NCI-H1417 (cell line): ENCODE results near the gene AKNAD1.
A peak's percentile ranks its signal among the peaks of the same experiment; 100 is the strongest.

Source experiments
- DNase-seq, 3 experiments: peaks; one replicate each; lab custom pipeline; 2025; lab: John Stamatoyannopoulos, UW

The AKNAD1 gene

DNA sequence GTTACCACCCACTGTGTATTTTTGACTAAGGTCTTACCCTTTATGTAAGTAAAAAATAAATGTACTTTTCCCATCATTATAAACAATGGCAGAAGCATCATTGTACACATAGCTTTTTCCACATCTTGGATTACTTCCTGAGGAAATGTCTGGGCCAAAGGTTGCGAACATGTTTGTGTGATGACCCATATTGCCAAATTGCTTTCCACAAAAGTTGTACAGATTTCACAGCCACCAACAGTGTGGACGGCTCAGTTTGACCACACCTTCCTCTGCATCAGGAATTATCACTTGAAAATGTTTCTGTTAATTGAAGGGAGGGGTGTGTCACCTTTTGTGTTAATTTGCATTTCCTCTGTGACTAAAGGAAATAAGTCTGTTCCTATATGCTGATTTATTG lies 25.7 kb downstream of the AKNAD1 start:
- DNase-seq, result no peak

DNA sequence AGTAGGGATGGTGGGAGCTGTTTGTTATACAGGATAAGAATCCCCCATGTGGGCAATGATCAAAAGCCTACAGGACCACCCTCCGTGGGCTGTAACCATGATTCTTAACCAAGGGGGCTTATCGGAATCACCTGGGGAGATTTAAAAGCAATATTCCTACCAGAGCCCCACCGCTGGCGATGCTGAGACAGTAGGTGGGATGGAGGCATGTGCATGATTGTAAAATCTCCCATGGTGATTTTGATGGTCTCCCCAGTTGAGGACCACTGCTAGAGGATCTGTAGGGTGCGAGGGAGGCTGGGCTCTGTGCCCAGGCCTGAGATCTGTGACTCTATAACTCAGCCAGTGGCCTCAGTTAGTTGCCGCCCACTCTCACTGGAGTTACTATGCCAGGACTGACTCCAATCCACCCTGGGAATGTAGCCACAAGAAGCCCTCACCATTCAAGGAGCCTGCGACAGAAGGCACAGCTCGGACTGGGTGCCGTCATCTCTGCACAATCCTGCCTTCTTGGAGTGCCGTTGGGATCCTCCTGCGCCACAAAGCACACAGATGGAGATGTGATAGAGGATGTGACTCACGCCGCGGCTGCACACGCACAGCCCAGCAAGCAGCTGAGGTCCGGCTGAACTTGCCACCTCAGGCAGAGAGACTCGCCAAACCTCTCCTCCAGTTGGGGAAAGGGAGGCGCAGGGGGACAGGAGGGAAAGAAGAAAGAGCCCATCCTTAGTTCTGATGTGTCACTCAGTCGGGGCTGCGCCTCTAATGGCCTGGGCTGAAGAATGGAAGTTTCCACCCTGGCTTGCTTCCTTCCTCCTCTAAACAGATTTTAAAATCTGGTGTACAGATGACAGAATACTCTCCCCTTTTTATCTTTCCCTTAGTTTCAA lies 26.5 kb downstream of the AKNAD1 start:
- no peak for DNase-seq

DNA sequence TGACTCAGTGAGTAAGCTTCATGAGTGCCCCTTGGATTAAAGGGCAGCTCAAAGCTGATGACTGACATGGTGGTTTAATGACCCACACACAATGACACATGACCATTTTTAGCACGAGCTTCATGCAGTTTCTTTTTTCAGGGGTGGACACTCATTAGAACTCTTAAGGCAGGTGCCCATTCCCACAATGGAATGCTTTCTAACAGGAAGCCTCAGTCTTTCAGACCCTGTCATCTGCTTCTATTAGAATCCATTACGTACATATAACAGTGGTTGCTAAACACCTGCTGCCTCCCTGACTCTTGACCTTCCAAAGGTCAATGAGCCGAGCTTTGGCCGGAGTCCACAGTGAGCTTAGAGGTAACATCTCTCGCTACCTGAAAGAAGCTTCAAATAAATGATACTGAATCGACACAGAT lies 27.4 kb downstream of the AKNAD1 start:
- peak in 2 of 3 experiments; percentile 12 to 66 for DNase-seq

DNA sequence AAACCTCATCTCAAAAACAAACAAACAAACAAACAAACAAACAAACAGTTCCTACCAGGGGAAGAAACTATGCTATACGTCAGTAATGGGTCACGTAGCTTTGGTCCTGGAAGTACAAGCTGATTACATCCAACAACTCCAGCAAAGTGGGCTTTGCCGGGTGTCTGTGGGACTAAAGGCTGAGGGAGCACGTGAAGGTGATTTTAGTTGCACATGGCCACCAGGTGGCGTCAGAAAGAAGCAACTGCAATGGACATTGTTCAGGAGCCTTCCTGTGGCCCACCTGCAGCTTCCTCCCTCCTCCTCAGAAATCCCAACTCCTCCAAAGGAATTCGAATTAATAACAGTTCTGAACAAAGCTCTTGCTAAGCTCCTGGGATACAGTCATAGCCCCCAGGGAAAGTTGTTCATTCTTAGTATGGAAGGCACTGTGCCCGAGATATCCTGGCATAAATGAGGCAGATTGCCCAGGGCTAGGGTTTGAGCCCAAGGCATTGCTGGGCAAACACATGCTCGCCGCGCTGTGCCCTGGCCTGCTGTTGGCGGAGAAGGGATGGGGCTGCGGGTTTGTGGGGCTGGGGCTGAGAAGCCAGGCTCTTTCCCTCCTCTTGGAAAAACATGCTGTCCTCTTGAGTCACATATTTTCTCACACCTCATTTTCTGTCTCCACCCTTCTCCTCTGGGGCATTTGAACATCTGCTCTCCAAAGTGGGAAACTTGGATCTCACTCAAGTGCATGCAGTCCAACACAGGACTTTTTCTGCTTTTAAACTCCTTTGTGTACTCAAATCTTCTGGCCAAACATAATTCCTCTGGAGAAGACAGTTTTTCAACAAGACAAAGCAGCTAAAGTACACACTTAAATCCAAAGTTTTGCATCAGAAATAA lies 28.6 kb downstream of the AKNAD1 start:
- peak; percentile 56 to 86 (median 77) for DNase-seq

DNA sequence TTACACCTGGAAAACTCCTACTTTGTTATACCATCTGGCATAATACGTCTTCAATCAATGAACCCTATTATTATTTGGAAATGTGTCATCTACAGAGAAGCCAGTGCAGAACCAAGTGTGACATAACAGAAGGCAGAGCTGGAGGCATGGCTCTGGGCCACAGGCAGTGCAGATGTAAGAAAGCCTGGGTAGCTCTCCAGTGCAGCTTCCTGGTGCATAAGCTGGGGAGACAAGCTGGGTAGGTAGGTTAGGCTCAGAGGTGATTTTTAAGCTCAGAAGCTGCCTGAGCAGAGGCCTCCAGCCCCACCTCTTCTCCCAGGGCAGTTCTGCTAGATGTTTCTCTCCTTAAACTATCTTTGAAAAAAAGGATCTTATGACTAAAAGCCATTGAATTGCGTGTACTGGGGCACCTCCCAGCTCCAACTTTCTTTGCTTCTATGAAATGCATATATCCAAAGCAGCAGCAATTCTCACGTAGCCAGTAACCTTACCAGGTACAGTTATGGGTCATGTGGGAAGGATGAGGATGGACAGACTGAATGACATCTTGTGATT lies 30.7 kb downstream of the AKNAD1 start:
- no peak for DNase-seq

- no peak for DNase-seq
Measured at GRCh38 chr1:108824051-108824450, 32.8 kb downstream of the AKNAD1 start.

DNA sequence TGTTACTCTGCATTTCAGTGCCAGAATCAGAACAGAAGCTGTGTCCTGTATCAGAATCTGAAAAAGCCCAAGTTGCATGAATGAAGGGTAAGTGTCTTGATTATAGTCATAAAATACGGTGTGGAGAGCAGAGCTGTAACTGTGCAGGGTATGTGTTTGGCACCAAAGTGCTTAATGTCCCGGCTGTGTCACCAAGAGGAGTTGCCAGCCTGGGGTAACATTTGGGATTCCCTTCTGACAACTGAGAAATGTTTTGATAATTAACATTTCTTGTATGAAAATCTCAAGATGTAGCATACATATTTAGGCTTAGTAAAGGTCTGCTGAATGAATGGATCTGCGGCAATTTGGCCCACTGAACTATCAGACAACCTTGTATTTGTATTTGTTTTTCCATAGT lies 33.3 kb downstream of the AKNAD1 start:
- DNase-seq, result no peak

GRCh38 chr1:108819878-108820277 lies 37.0 kb downstream of the AKNAD1 start:
- DNase-seq, result no peak

- no peak for DNase-seq
Measured at GRCh38 chr1:108817811-108818210, 39.1 kb downstream of the AKNAD1 start.

DNA sequence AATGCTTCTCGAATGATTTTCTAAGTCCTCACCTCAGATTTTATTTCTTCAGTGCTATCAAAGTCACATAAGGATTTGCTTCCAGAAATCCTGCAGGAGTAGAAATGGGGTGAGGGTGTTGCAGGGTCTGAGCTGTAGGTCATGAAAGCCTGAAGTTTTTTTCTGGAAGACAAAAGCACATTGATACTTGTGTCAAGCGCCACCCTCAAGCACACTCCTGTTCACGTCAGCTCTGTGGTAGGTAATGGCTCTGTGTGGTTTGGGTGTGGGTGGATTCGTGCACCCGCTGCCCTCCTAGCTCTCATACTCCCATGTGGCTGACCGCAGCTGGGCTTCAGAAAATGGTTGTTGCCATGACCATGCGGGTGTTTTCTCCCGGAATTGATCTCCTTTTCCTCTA lies 39.9 kb downstream of the AKNAD1 start:
- peak in 2 of 3 experiments; percentile 65 to 80 for DNase-seq

- peak; percentile 59 to 91 (median 70) for DNase-seq
Measured at GRCh38 chr1:108816049-108816893, 40.6 kb downstream of the AKNAD1 start.

- DNase-seq, result peak in 1 of 3 experiments; percentile 35
Measured at GRCh38 chr1:108815566-108815965, 41.3 kb downstream of the AKNAD1 start.

DNA sequence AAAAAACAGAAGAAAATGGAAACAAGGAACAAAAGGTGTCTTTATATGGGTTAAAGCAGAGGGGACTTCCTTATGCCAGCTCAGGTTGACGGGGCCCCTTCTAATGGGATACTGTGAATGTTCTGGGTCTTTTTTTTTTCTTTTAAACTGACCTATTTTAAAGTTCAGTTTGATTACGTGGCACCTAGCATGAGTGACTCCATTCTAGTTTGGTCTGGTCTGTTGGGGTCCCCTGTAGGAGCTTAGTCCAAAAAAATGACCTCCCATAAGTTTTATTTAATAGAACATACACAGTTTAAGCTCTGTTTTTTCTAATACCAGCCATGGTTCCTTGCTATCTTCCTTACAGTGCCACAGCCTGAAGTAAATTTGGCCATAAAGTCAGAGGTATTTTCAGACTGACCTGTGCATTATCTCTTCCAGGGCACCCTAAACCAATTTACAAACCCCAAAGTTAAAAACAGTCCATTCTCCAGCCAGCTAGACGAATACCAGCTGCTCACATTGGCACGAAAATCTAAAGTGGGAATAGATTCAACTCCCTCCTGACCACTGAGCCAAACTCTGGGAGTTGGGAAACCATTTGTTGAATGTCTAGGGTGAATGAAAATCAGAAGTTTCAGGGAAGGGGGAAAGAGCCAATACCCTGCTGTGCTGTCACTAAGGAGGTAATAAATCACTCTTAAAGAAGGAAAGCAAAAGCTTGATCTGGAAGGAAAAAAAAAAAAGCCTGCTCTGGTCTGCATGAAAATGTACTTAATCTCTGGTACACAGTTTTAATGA lies 42.4 kb downstream of the AKNAD1 start:
- peak in 2 of 3 experiments; percentile 5 to 44 for DNase-seq

DNA sequence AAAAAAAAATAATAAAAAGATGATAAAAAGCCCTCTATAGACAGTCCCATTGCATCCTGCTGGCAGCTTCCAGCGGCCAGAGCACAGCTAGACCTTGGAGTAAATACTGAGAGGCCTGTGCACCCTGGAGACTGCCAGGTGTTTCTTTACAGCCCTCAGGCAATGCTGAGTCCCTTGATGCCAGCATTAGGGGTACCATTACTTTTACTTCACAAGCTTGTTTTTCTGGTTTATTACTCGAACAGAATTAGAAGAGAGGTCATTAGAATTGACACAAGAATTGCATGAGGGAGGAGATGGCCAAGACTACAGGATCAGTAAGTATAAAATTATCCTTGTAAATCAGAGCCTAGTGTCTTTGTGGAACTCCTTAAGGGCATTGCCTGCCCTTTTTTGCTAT lies 43.6 kb downstream of the AKNAD1 start:
- DNase-seq, result peak in 2 of 3 experiments; percentile 4 to 69

DNA sequence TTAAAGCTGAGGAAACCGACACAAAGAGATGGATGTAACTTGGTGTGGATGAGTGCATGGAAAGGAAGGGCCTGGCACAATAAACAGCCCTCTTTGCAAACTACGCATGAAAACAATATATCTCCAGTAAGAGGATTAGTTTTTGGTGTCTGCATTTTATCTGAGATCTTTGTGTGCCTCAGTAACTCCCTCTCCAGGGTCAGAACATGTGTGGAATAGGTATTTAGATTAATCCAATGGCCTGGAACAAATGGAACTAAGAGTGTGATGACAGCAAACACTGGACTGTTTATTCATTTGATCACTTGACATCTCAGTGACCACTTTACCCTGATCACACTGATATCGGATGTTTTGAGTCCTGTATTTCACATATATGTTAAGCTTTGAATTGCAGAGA lies 45.3 kb downstream of the AKNAD1 start:
- DNase-seq, result no peak

GRCh38 chr1:108808438-108808837 lies 48.5 kb downstream of the AKNAD1 start:
- DNase-seq, result no peak

DNA sequence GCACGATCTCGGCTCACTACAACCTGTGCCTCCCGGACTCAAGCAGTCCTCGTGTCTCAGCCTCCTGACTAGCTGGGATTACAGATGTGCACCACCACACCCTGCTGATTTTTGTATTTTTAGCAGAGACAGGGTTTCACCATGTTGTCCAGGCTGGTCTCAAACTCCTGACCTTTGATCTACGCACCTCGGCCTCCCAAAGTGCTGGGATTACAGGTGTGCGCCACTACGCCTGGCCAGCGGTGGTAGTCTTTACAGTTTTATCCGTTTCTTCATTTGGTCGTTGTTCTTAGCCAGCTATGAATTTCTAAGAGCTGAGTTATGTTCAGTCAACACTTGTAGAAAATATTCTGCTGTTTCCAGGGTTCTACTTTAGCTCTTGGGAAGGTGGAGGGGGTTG lies 53.3 kb downstream of the AKNAD1 start:
- no peak for DNase-seq

DNA sequence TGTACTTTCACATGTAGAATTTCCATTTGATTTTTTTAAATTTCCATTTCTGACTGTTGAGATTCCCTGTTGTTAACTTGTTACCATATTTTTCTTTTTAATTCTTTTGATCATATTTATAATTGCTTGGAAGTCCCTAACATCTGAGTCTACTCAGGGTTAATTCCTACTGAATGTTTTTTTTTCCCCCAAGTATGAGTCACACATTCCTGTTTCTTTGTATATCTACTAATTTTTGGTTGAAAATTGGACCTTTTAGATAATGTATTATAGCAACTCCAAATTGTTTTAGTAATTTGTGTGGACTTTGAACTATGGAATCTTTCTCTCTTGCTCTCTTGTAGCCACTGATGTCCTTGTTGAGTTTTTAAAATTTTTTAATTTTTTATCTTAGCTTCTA lies 55.8 kb downstream of the AKNAD1 start:
- DNase-seq, result no peak

GRCh38 chr1:108799001-108799400 lies 57.9 kb downstream of the AKNAD1 start:
- DNase-seq, result no peak

GRCh38 chr1:108792420-108792819 lies 64.5 kb downstream of the AKNAD1 start:
- DNase-seq, result no peak

DNA sequence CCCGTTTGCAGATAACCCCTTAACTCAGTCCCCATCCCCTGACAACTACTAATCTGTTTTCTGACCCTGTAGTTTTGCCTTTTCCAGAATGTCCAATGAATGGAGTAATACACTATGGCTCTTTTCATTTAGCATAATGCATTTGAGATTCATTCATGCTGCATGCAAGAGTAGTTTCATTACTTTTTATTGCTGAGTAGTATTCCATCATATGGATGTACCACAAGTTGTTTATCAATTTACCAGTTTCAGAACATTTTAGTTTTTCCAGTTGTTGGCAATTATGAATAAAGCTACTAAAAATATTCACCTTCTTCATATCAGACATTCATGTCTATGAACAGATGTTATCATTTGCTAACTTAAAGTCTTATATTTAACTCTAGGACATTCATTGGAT lies 65.1 kb downstream of the AKNAD1 start:
- no peak for DNase-seq
